B cell (primary cell): ENCODE results near the gene WWP2. TPM values are rescaled to one million over a fixed set of nuclear protein-coding genes. Genes with fewer than 3 reads are reported as not detected.
"Not testable (repeated sequence)": the region's sequence is repeated elsewhere in the genome, so short reads cannot be mapped to it uniquely, and the experiment has no call there.

ENCODE experiments used
- ATAC-seq: fragments of 200-7000 bp; cut with Tn5 transposase; one replicate; pipeline ENCODE4 v1.10.0; 2021; ENCODE audit warnings: low read depth, mild to moderate bottlenecking, moderate number of reproducible peaks, moderate library complexity
- CTCF ChIA-PET: fragments of 350-600 bp; sonication (Branson Sonifier 250); formaldehyde crosslinking; loops from one replicate; lab custom pipeline; 2021; ENCODE audit warnings: antibody characterized with exemption, inconsistent platforms; lab: Charles Lee
- POLR2A ChIA-PET: fragments of 350-600 bp; sonication (Branson Sonifier 250); formaldehyde crosslinking; loops from one replicate; lab custom pipeline; 2021; ENCODE audit warnings: antibody characterized with exemption; lab: Charles Lee
- DNase-seq: peaks from one replicate; pipeline ENCODE4 v3.0.0; 2013
- H2AFZ ChIP-seq: 2 replicates; pipeline ENCODE4 v1.6.1; 2012; ENCODE audit warnings: mild to moderate bottlenecking, low read depth, low read length; ENCODE audit not compliant: insufficient read depth, poor library complexity, severe bottlenecking
- H3K27ac ChIP-seq, 2 donors: 1 replicate in 1 of 2; 2 replicates in 1 of 2; pipeline ENCODE4 v1.5.1; 2012 to 2013; ENCODE audit warnings: low read length in 2 of 2, mild to moderate bottlenecking in 2 of 2, moderate library complexity in 1 of 2
- H3K27me3 ChIP-seq, 4 experiments: fragments of 200-600 bp in 1 of 4; sonication (generic) in 1 of 4; replicated peaks in 1 of 4; 1 replicate in 2 of 4; 2 replicates in 2 of 4; pipeline versions ENCODE4 v1.6.1 to v1.7.0; 2013 to 2016; ENCODE audit warnings: low read length in 3 of 4, mild to moderate bottlenecking in 2 of 4, mixed read lengths in 1 of 4, moderate library complexity in 1 of 4; ENCODE audit not compliant: insufficient read depth in 4 of 4, control insufficient read depth in 3 of 4; ENCODE audit errors: control extremely low read depth in 1 of 4
- H3K36me3 ChIP-seq, 2 experiments: replicated peaks in 1 of 2; 1 replicate in 1 of 2; 2 replicates in 1 of 2; pipeline versions ENCODE4 v1.6.1 to v1.7.1; 2013; ENCODE audit warnings: low read length in 1 of 2; ENCODE audit not compliant: insufficient read depth in 2 of 2, control insufficient read depth in 1 of 2; ENCODE audit errors: control extremely low read depth in 1 of 2, extremely low read depth in 1 of 2
- H3K4me1 ChIP-seq, 2 donors: fragments of 200-600 bp in 1 of 2; sonication (generic) in 1 of 2; 1 replicate in 1 of 2; 2 replicates in 1 of 2; pipeline versions ENCODE4 v1.5.1 to v1.6.1; 2013 to 2017; ENCODE audit warnings: low read length in 2 of 2; ENCODE audit not compliant: control insufficient read depth in 2 of 2, insufficient read depth in 2 of 2
- H3K4me2 ChIP-seq: replicated peaks from 2 replicates; pipeline ENCODE3; 2012; ENCODE audit warnings: mild to moderate bottlenecking, low read depth, low read length; ENCODE audit not compliant: poor library complexity, severe bottlenecking
- H3K4me3 ChIP-seq, 5 experiments: fragments of 200-600 bp in 1 of 5; sonication (generic) in 1 of 5; 1 replicate in 3 of 5; 2 replicates in 2 of 5; pipeline versions ENCODE4 v1.5.1 to v1.7.0; 2011 to 2016; ENCODE audit warnings: low read length in 4 of 5, mild to moderate bottlenecking in 4 of 5, low read depth in 2 of 5, control low read depth in 1 of 5, moderate library complexity in 1 of 5; ENCODE audit not compliant: insufficient read depth in 1 of 5; ENCODE audit errors: control extremely low read depth in 1 of 5, extremely low read depth in 1 of 5
- H3K79me2 ChIP-seq: fragments of 200-600 bp; sonication (generic); one replicate; pipeline ENCODE4 v1.6.0; 2016; ENCODE audit warnings: low read length; ENCODE audit not compliant: control insufficient read depth, insufficient read depth
- H3K9ac ChIP-seq: fragments of 200-600 bp; sonication (generic); 2 replicates; pipeline ENCODE4 v1.6.1; 2017; ENCODE audit warnings: mild to moderate bottlenecking, low read length, moderate library complexity
- H3K9me3 ChIP-seq, 3 donors: one replicate each; pipeline versions ENCODE4 v1.6.1 to v1.7.1; 2013; ENCODE audit warnings: low read length in 2 of 3; ENCODE audit not compliant: control insufficient read depth in 2 of 3, insufficient read depth in 1 of 3; ENCODE audit errors: control extremely low read depth in 1 of 3
- H4K20me1 ChIP-seq: 2 replicates; pipeline ENCODE4 v1.6.0; 2012; ENCODE audit warnings: mild to moderate bottlenecking, low read length; ENCODE audit not compliant: insufficient read depth, control insufficient read depth, poor library complexity, severe bottlenecking
- H3K27ac Mint-ChIP-seq: one replicate; pipeline ENCODE4 v1.8.0; 2021; ENCODE audit warnings: mixed read lengths
- H3K27me3 Mint-ChIP-seq: one replicate; pipeline ENCODE4 v1.8.0; 2021; ENCODE audit warnings: mixed read lengths
- H3K4me1 Mint-ChIP-seq: one replicate; pipeline ENCODE4 v1.8.0; 2021; ENCODE audit warnings: mixed read lengths
- H3K4me3 Mint-ChIP-seq: one replicate; pipeline ENCODE4 v1.8.0; 2021; ENCODE audit warnings: mixed read lengths
- H3K9me3 Mint-ChIP-seq: one replicate; pipeline ENCODE4 v1.8.0; 2022; ENCODE audit warnings: mixed read lengths; ENCODE audit not compliant: insufficient read depth
- CTCF ChIP-seq: fragments of 200-600 bp; IDR thresholded peaks from one replicate; pipeline ENCODE4 v1.8.0; 2022; ENCODE audit warnings: antibody characterized with exemption, mild to moderate bottlenecking
- EZH2 ChIP-seq: IDR thresholded peaks from 2 replicates; pipeline ENCODE4 v1.6.1; 2012; ENCODE audit warnings: borderline replicate concordance, low read depth, mild to moderate bottlenecking, moderate library complexity, low read length; ENCODE audit not compliant: insufficient read depth, poor library complexity, severe bottlenecking
- WGBS: methylation state at CpG from one replicate; pipeline ENCODE4 v1.1.5; 2013; ENCODE audit warnings: missing lambda C conversion rate; ENCODE audit not compliant: insufficient coverage; 5-methylcytosine and 5-hydroxymethylcytosine counted together
- intact Hi-C: fragments of 100-400 bp; cut with micrococcal nuclease; formaldehyde crosslinking; loops from one replicate; pipeline ENCODE4 v1.10.0; 2022
- polyA plus RNA-seq: library from polyadenylated mRNA; depleted of rRNA; stranded (reverse); fragments of >200 nt; gene quantifications from 2 replicates; pipeline ENCODE4 v1.2.3, GENCODE V29; 2012
- total RNA-seq, 2 donors: library from RNA; stranded (reverse); fragments of 120-200 nt in 1 of 2; gene quantifications; 1 replicate in 1 of 2; 2 replicates in 1 of 2; pipeline versions ENCODE4 v1.2.3 to v1.2.4, GENCODE V29; 2013 to 2022

The WWP2 gene
- total and polyA plus RNA-seq, 2 donors (not counting 1 experiment from before 2014, with no cell fraction given), result 33.4 to 105 TPM

- H3K9me3 Mint-ChIP-seq, result no peaks in the 10 kb centered on the region
- Histone ChIP-seq H3K79me2 (peaks cover 36% of the 10 kb centered on the region), H2AFZ (peak overlapping the region; percentile 79), H3K4me3 (peak overlapping the region in 4 of 5 experiments; percentile 15 to 47 (median 29)), H4K20me1 (no peaks in the 10 kb centered on the region), H3K27me3 (no peaks in the 10 kb centered on the region), H3K4me1 (peaks cover 14 to 18% of the 10 kb centered on the region in 2 donors), H3K9ac (peak overlapping the region; percentile 53), H3K27ac (peak overlapping the region; percentile 73 to 85), H3K9me3 (no peaks in the 10 kb centered on the region), H3K4me2 (peak overlapping the region; percentile 74), H3K36me3 (peaks cover 4 to 17% of the 10 kb centered on the region in 2 experiments)
- no peaks in the 10 kb centered on the region for H3K27me3 Mint-ChIP-seq
- DNase-seq, result peak; percentile 71
- ChIA-PET POLR2A (no interaction called here), CTCF (no interaction called here)
- peak overlapping the region; percentile 91 for H3K4me3 Mint-ChIP-seq
- H3K27ac Mint-ChIP-seq, result peak overlapping the region; percentile 97
- no peak for TF ChIP-seq CTCF
- no peak for TF ChIP-seq EZH2
- ATAC-seq, result peak; percentile 84
- peaks cover 19% of the 10 kb centered on the region for H3K4me1 Mint-ChIP-seq
- intact Hi-C loops, result no loop called here
- WGBS, result 9% methylated on average over 7 of the region's 10 CpGs
These were observed 61.9 kb downstream of the WWP2 start for GRCh38 chr16:69823831-69824563.

- H3K9me3 Mint-ChIP-seq, DNase-seq, H3K27me3 Mint-ChIP-seq, intact Hi-C loops, H3K9me3 ChIP-seq, ATAC-seq, H3K4me2 ChIP-seq, H3K27me3 ChIP-seq, H4K20me1 ChIP-seq, H3K9ac ChIP-seq, H3K4me3 ChIP-seq, H3K4me3 Mint-ChIP-seq: not testable (repeated sequence)
- Histone ChIP-seq H2AFZ (peak overlapping the region; percentile 79), H3K79me2 (peaks cover 35% of the 10 kb centered on the region), H3K4me1 (peaks cover 14 to 18% of the 10 kb centered on the region in 2 donors), H3K27ac (peak overlapping the region in 1 of 2 donors; percentile 36), H3K36me3 (peaks cover 6 to 20% of the 10 kb centered on the region in 2 experiments)
- ChIA-PET CTCF (interaction anchor here (0.6 kb wide), 1 partner anchor 898 kb away, joined by 3 read pairs; no protein-coding TSS in a partner anchor), POLR2A (interaction anchor here (0.7 kb wide), 1 partner anchor 62 kb away, joined by 3 read pairs; the partner anchor contains the start of gene WWP2)
- H3K27ac Mint-ChIP-seq, result peak overlapping the region; percentile 37
- 94% methylated on average over 3 of the region's 4 CpGs for WGBS
- H3K4me1 Mint-ChIP-seq, result peaks cover 19% of the 10 kb centered on the region
These were observed 62.5 kb downstream of the WWP2 start for GRCh38 chr16:69824564-69825142.
